ENCODE measurements around the gene TNNT2. TPM values are rescaled to one million over a fixed set of nuclear protein-coding genes. Genes with fewer than 3 reads are reported as not detected.

TNNT2 gene
- total RNA-seq, 1 donor from 2014 or later = 21.3 TPM

DNA sequence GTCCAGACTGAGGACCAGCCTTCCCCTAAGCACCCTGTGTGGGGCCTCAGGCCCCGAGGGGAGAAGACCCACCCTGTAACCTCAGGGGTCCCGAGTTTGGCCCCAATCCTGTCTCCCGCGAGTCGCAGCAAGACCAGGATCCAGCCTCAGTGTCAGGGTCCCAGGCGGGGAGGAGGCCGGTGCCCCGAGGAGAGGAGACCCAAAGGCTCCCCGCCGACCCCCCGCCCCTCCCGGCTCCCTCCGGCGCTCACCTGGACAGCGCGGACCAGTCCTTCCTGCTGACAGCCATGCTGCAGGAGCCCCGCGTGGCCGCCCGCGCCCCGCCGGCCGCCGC lies 21.5 kb upstream of the TNNT2 start, which contains the start of gene LAD1:
TSS of gene LAD1 (minus strand) at position 307 of the 334 bp plus-strand sequence. CDS start at position 289, 18 bp downstream.
- Mint-ChIP-seq H3K36me3 (peaks cover 6% of the 10 kb centered on the region), H3K4me3 (peak within 1 kb of the TSS; percentile 82)
- TF ChIP-seq, protein P1, sequence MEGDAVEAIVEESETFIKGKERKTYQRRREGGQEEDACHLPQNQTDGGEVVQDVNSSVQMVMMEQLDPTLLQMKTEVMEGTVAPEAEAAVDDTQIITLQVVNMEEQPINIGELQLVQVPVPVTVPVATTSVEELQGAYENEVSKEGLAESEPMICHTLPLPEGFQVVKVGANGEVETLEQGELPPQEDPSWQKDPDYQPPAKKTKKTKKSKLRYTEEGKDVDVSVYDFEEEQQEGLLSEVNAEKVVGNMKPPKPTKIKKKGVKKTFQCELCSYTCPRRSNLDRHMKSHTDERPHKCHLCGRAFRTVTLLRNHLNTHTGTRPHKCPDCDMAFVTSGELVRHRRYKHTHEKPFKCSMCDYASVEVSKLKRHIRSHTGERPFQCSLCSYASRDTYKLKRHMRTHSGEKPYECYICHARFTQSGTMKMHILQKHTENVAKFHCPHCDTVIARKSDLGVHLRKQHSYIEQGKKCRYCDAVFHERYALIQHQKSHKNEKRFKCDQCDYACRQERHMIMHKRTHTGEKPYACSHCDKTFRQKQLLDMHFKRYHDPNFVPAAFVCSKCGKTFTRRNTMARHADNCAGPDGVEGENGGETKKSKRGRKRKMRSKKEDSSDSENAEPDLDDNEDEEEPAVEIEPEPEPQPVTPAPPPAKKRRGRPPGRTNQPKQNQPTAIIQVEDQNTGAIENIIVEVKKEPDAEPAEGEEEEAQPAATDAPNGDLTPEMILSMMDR (conservative IDR thresholded peaks at IDR 0.05) = no peak

DNA sequence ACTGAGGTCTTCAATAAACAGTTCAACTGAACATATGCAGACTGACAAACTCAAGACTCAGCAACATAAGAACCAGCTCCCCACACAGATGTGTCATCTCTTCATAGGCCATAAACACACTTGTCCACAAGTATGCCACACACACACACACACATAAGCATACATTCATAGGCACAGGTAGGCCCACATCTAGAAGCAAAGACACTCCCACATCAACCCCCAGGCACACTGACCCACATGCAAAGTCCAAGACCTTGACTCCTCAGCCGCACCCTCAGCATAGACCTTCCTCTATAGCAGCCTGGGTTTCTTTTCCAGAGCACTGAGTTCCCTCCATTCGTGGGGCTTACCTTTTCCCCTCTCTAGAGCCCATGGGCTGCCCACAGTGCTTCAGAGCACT lies 20.2 kb upstream of the TNNT2 start:
- peak overlapping the region; percentile 82 for H3K4me3 Mint-ChIP-seq
- no peak for DNase-seq (ENCODE audit: extremely low spot score, unreplicated experiment)
- peaks cover 26% of the 10 kb centered on the region for H3K4me1 Mint-ChIP-seq (ENCODE audit: unreplicated experiment)
- H3K36me3 Mint-ChIP-seq = peaks cover 6% of the 10 kb centered on the region
- TF ChIP-seq, protein P1 (conservative IDR thresholded peaks at IDR 0.05) = no peak
- H3K27ac Mint-ChIP-seq = peak overlapping the region; percentile 79
- peaks cover 17% of the 10 kb centered on the region for H3K27me3 Mint-ChIP-seq
- H3K9me3 Mint-ChIP-seq = no peaks in the 10 kb centered on the region

More for the DNA sequence above, 21.5 kb upstream of the TNNT2 start, which contains the start of gene LAD1:
- Mint-ChIP-seq H3K27ac (peak within 1 kb of the TSS; percentile 90), H3K4me1 (ENCODE audit: unreplicated experiment) (peaks cover 26% of the 10 kb centered on the region), H3K27me3 (peaks cover 17% of the 10 kb centered on the region), H3K9me3 (no peaks in the 10 kb centered on the region)
- no peak for DNase-seq (ENCODE audit: extremely low spot score, unreplicated experiment)

DNA sequence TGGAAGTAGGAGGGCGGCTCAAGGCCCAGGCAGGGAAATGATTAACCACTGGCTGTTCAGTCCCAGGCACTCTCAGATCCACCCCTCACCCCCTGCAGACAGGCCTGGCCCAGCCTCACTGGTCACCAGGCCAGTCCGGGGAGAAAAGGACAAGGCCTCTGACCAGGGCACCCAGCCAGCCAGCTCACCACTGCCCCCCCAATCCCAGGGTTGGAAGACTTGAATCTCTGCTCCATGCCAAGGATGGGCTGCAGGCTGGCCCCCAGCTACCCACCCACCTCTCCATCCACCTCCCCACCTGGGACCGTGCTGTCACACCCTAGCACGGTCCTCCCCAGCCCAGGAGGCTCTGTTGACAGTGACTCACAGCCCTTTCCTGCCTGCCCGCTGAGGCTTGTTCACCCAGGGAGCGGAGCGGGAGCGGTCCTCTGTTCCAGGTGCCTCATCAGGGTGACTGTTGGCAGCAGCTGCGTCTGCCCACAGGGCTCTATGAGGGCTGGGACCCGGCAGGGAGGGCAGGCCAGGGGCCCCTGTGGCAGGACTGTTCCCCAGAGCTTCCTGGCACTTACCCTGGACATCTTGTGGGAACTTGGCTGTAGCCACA lies 19.5 kb upstream of the TNNT2 start:
- no peak overlapping the region for H3K27ac Mint-ChIP-seq

DNA sequence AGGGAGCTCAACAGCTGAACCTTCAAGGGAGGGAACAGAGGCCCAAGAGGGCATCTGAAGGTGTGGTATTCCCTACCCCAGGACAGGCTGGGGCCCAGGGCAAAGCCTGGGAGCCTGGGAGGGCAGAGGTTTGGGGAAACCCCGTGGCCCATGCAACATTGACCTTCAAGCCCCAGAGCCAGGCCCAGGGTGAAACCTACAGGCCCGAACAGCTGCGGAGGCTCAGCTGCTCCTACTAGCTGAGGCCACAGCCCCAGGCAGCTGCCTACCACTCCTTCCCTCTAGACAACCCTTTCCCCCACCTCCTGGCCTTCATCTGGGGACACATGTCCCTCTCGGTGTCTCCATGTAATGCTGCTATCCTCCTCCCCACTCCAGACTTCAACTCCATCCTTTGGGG lies 18.5 kb upstream of the TNNT2 start:
- H3K27ac Mint-ChIP-seq = no peak overlapping the region
- H3K36me3 Mint-ChIP-seq = peaks cover 10% of the 10 kb centered on the region
- peaks cover 32% of the 10 kb centered on the region for H3K4me1 Mint-ChIP-seq (ENCODE audit: unreplicated experiment)
- TF ChIP-seq, protein P1 (conservative IDR thresholded peaks at IDR 0.05) = no peak
- H3K9me3 Mint-ChIP-seq = no peaks in the 10 kb centered on the region
- H3K27me3 Mint-ChIP-seq = peaks cover 17% of the 10 kb centered on the region
- DNase-seq (ENCODE audit: extremely low spot score, unreplicated experiment) = no peak
- H3K4me3 Mint-ChIP-seq = peak overlapping the region; percentile 2

More for the DNA sequence above, 19.5 kb upstream of the TNNT2 start:
- Mint-ChIP-seq H3K27me3 (peaks cover 17% of the 10 kb centered on the region), H3K9me3 (no peaks in the 10 kb centered on the region), H3K4me3 (peak overlapping the region; percentile 82), H3K36me3 (peaks cover 6% of the 10 kb centered on the region), H3K4me1 (ENCODE audit: unreplicated experiment) (peaks cover 26% of the 10 kb centered on the region)
- DNase-seq (ENCODE audit: extremely low spot score, unreplicated experiment) = no peak
- TF ChIP-seq, protein P1 (conservative IDR thresholded peaks at IDR 0.05) = no peak

DNA sequence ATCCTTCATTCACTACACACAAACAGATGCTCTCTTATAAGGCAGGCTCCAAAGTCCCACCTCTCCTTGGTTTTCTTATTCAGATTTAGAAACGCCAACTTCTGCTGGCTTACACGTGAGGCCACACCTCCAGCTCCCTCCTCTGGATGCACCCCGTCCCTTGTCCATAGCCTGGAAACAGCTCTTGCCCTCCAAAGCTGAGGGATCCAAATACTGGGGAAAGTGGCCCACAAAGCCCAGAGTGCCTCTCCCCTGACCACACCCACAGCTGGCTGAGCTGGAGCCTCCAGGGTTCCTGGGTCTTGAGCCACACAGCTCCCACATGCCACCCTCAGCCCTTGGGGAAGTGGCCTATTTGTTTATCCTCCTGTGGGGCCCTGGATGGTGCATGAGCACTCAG lies 17.1 kb upstream of the TNNT2 start:
- Mint-ChIP-seq H3K4me1 (ENCODE audit: unreplicated experiment) (peaks cover 23% of the 10 kb centered on the region), H3K4me3 (no peak overlapping the region), H3K27ac (no peak overlapping the region), H3K27me3 (peaks cover 17% of the 10 kb centered on the region), H3K9me3 (no peaks in the 10 kb centered on the region), H3K36me3 (peaks cover 10% of the 10 kb centered on the region)
- DNase-seq (ENCODE audit: extremely low spot score, unreplicated experiment) = no peak
- TF ChIP-seq, protein P1 (conservative IDR thresholded peaks at IDR 0.05) = no peak
